ENCODE data around the gene DEXI.

DEXI gene

GRCh38 chr16:10941935-10942351 is 325 bp downstream of the DEXI start:
- peak in 2 of 56 donors; percentile 34 to 37 for DNase-seq

GRCh38 chr16:10941127-10941933 is 938 bp downstream of the DEXI start:
- peak in 2 of 56 donors; percentile 21 to 29 for DNase-seq

GRCh38 chr16:10940501-10941079 is 1.7 kb downstream of the DEXI start:
- DNase-seq = peak in 18 of 56 donors; percentile 8 to 55 (median 26)

GRCh38 chr16:10939649-10940234 is 2.5 kb downstream of the DEXI start:
- no peak for DNase-seq

- DNase-seq = no peak
These were observed 3.2 kb downstream of the DEXI start for GRCh38 chr16:10938796-10939648.

GRCh38 chr16:10938321-10938720 is 3.9 kb downstream of the DEXI start:
- no peak for DNase-seq

- peak in 20 of 56 donors; percentile 9 to 53 (median 22) for DNase-seq
These were observed 5.0 kb downstream of the DEXI start for GRCh38 chr16:10937068-10937859.

GRCh38 chr16:10936272-10936984 is 5.8 kb downstream of the DEXI start:
- DNase-seq = no peak

GRCh38 chr16:10935226-10935915 is 6.9 kb downstream of the DEXI start:
- no peak for DNase-seq

- DNase-seq = no peak
These were observed 7.8 kb downstream of the DEXI start for GRCh38 chr16:10934325-10935107.

GRCh38 chr16:10933865-10934264 is 8.4 kb downstream of the DEXI start:
- no peak for DNase-seq

GRCh38 chr16:10932959-10933710 is 9.1 kb downstream of the DEXI start:
- DNase-seq = no peak

- no peak for DNase-seq
These were observed 10.2 kb downstream of the DEXI start for GRCh38 chr16:10931977-10932632.

GRCh38 chr16:10931134-10931533 is 11.1 kb downstream of the DEXI start:
- no peak for DNase-seq

- no peak for DNase-seq
These were observed 11.5 kb downstream of the DEXI start for GRCh38 chr16:10930755-10931093.

- DNase-seq = peak in 4 of 56 donors; percentile 18 to 56 (median 34)
These were observed 12.2 kb downstream of the DEXI start for GRCh38 chr16:10929853-10930754.

Measured in amygdala (tissue), 56 donors.